ENCODE data around the gene RAPSN. TPM values are rescaled to one million over a fixed set of nuclear protein-coding genes. Genes with fewer than 3 reads are reported as not detected.

Gene RAPSN
- total RNA-seq (2014; rRNA removed; shearing (Covaris generic)): not detected in 2 replicates
- polyA plus RNA-seq (2015; cell fraction: cytosol; rRNA removed): not detected in 2 replicates
- polyA plus RNA-seq (2015; cell fraction: nucleus; rRNA removed): 0.12 TPM in 1 of 2 replicates, not detected in the other

GRCh38 chr11:47448566-47449427 lies at the start of gene RAPSN:
Gene RAPSN, minus strand, starts transcription at chr11:47449136. Its CDS starts 172 bp downstream, at chr11:47448964.
- no peak for DNase-seq (ENCODE audit: low read depth, low spot score)
- in situ Hi-C loops (cut with HindIII; ENCODE audit: low pct_unique_long_range_greater_than_20kb, low sequenced_read_pairs): no loop called here

- no peak for DNase-seq (ENCODE audit: low read depth, low spot score)
Measured at GRCh38 chr11:47498149-47498548, 49.2 kb upstream of the RAPSN start.

GRCh38 chr11:47496808-47497207 lies 47.9 kb upstream of the RAPSN start:
- in situ Hi-C loops (cut with HindIII; ENCODE audit: low pct_unique_long_range_greater_than_20kb, low sequenced_read_pairs): no loop called here
- DNase-seq (ENCODE audit: low read depth, low spot score): no peak

More at GRCh38 chr11:47498149-47498548, 49.2 kb upstream of the RAPSN start:
- in situ Hi-C loops (cut with HindIII; ENCODE audit: low pct_unique_long_range_greater_than_20kb, low sequenced_read_pairs): no loop called here

GRCh38 chr11:47495856-47496217 lies 46.9 kb upstream of the RAPSN start:
- no peak for DNase-seq (ENCODE audit: low read depth, low spot score)
- in situ Hi-C loops (cut with HindIII; ENCODE audit: low pct_unique_long_range_greater_than_20kb, low sequenced_read_pairs): no loop called here

- in situ Hi-C loops (cut with HindIII; ENCODE audit: low pct_unique_long_range_greater_than_20kb, low sequenced_read_pairs): no loop called here
- DNase-seq (ENCODE audit: low read depth, low spot score): no peak
Measured at GRCh38 chr11:47495011-47495855, 46.3 kb upstream of the RAPSN start.

GRCh38 chr11:47489395-47489755 lies 40.4 kb upstream of the RAPSN start:
- in situ Hi-C loops (cut with HindIII; ENCODE audit: low pct_unique_long_range_greater_than_20kb, low sequenced_read_pairs): no loop called here
- no peak for DNase-seq (ENCODE audit: low read depth, low spot score)

GRCh38 chr11:47488674-47489394 lies 39.9 kb upstream of the RAPSN start:
- DNase-seq (ENCODE audit: low read depth, low spot score): no peak
- in situ Hi-C loops (cut with HindIII; ENCODE audit: low pct_unique_long_range_greater_than_20kb, low sequenced_read_pairs): no loop called here

GRCh38 chr11:47488111-47488510 lies 39.2 kb upstream of the RAPSN start:
- in situ Hi-C loops (cut with HindIII; ENCODE audit: low pct_unique_long_range_greater_than_20kb, low sequenced_read_pairs): no loop called here
- no peak for DNase-seq (ENCODE audit: low read depth, low spot score)

GRCh38 chr11:47487421-47487820 lies 38.5 kb upstream of the RAPSN start:
- no peak for DNase-seq (ENCODE audit: low read depth, low spot score)
- in situ Hi-C loops (cut with HindIII; ENCODE audit: low pct_unique_long_range_greater_than_20kb, low sequenced_read_pairs): no loop called here

- in situ Hi-C loops (cut with HindIII; ENCODE audit: low pct_unique_long_range_greater_than_20kb, low sequenced_read_pairs): no loop called here
- DNase-seq (ENCODE audit: low read depth, low spot score): no peak
Measured at GRCh38 chr11:47485107-47485506, 36.2 kb upstream of the RAPSN start.

- in situ Hi-C loops (cut with HindIII; ENCODE audit: low pct_unique_long_range_greater_than_20kb, low sequenced_read_pairs): no loop called here
- DNase-seq (ENCODE audit: low read depth, low spot score): no peak
Measured at GRCh38 chr11:47483457-47483856, 34.5 kb upstream of the RAPSN start.

GRCh38 chr11:47480762-47481161 lies 31.8 kb upstream of the RAPSN start:
- in situ Hi-C loops (cut with HindIII; ENCODE audit: low pct_unique_long_range_greater_than_20kb, low sequenced_read_pairs): no loop called here
- DNase-seq (ENCODE audit: low read depth, low spot score): no peak

- DNase-seq (ENCODE audit: low read depth, low spot score): no peak
- in situ Hi-C loops (cut with HindIII; ENCODE audit: low pct_unique_long_range_greater_than_20kb, low sequenced_read_pairs): no loop called here
Measured at GRCh38 chr11:47478651-47479329, 29.9 kb upstream of the RAPSN start.

- no peak for DNase-seq (ENCODE audit: low read depth, low spot score)
- in situ Hi-C loops (cut with HindIII; ENCODE audit: low pct_unique_long_range_greater_than_20kb, low sequenced_read_pairs): no loop called here
Measured at GRCh38 chr11:47477753-47478152, 28.8 kb upstream of the RAPSN start.

GRCh38 chr11:47477323-47477722 lies 28.4 kb upstream of the RAPSN start:
- in situ Hi-C loops (cut with HindIII; ENCODE audit: low pct_unique_long_range_greater_than_20kb, low sequenced_read_pairs): no loop called here

GRCh38 chr11:47470671-47471070 lies 21.7 kb upstream of the RAPSN start:
- DNase-seq (ENCODE audit: low read depth, low spot score): no peak
- in situ Hi-C loops (cut with HindIII; ENCODE audit: low pct_unique_long_range_greater_than_20kb, low sequenced_read_pairs): no loop called here

More at GRCh38 chr11:47477323-47477722, 28.4 kb upstream of the RAPSN start:
- no peak for DNase-seq (ENCODE audit: low read depth, low spot score)
